ENCODE results near the gene ADH5.
"Not testable (repeated sequence)": the region's sequence is repeated elsewhere in the genome, so short reads cannot be mapped to it uniquely, and the experiment has no call there.

The ADH5 gene

DNA sequence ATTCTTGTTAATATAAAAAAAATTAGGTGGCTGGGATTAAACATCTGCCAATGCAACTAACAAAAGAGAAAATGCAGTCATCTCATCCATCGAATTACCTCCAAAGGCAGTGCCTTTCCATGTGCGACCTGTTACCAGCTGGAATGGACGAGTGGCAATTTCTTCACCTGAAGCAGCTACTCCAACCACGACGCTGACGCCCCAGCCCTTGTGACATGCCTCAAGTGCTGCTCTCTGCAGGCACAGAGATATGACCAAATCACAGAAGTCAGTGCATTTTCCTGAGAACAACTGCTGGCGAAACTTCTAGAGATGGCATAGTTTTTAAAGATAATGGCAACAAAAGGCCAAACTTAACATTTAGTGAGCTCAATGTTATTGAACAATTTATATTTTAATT is 13.8 kb downstream of the ADH5 start:
- Mint-ChIP-seq H3K27me3 (ENCODE audit: low read depth, poor library complexity) (peaks cover 3% of the 10 kb centered on the region), H3K36me3 (ENCODE audit: low read depth) (peaks cover 85% of the 10 kb centered on the region), H3K9me3 (no peaks in the 10 kb centered on the region), H3K4me1 (peaks cover 6% of the 10 kb centered on the region), H3K4me3 (no peak overlapping the region), H3K27ac (no peak overlapping the region)
- no peak for DNase-seq
- TF ChIP-seq, protein P1, sequence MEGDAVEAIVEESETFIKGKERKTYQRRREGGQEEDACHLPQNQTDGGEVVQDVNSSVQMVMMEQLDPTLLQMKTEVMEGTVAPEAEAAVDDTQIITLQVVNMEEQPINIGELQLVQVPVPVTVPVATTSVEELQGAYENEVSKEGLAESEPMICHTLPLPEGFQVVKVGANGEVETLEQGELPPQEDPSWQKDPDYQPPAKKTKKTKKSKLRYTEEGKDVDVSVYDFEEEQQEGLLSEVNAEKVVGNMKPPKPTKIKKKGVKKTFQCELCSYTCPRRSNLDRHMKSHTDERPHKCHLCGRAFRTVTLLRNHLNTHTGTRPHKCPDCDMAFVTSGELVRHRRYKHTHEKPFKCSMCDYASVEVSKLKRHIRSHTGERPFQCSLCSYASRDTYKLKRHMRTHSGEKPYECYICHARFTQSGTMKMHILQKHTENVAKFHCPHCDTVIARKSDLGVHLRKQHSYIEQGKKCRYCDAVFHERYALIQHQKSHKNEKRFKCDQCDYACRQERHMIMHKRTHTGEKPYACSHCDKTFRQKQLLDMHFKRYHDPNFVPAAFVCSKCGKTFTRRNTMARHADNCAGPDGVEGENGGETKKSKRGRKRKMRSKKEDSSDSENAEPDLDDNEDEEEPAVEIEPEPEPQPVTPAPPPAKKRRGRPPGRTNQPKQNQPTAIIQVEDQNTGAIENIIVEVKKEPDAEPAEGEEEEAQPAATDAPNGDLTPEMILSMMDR (IDR thresholded peaks at IDR 0.05), result no peak

DNA sequence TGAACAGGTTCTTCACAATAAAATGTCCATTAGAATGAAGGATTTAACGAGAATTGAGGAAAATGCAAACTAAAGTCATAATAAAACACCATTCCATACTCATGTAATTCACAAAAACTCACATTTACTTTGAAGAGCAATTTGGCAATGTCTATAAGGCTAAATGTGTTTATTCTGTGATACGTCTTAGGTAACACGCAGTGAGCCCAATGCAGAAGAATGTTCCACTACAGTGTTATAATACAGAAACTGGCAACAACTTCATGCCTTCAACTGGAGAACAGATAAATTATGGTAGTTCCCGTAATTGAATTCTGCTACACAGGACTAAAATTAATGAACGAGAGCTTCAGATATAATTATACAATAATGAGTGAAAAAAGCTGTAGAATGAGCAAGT is 17.4 kb downstream of the ADH5 start:
- DNase-seq, result no peak
- H3K9me3 Mint-ChIP-seq, result no peaks in the 10 kb centered on the region
- H3K36me3 Mint-ChIP-seq (ENCODE audit: low read depth), result peaks cover 75% of the 10 kb centered on the region
- TF ChIP-seq, protein P1 (IDR thresholded peaks at IDR 0.05), result no peak
- H3K4me1 Mint-ChIP-seq, result no peaks in the 10 kb centered on the region
- peaks cover 3% of the 10 kb centered on the region for H3K27me3 Mint-ChIP-seq (ENCODE audit: low read depth, poor library complexity)
- no peak overlapping the region for H3K27ac Mint-ChIP-seq
- H3K4me3 Mint-ChIP-seq, result no peak overlapping the region

DNA sequence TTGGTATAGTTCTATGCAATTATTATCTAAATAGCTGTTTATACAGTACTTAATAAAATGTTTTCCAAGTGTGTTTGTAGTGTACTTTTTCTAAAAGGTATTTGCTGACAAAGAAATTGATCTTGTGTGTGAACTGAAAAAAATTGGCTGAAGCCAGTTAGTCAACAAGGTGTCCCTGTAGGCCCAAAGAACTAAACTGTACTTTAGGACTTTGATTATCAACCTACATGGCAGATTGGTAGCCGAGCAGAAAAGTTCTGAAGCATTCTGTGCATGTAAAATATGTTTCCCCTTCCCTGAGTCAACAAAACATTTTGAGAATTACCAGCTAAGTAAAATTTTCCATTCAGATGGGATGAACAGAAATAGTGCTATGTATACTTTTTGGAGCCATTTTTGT is 21.0 kb downstream of the ADH5 start:
- Mint-ChIP-seq H3K27me3 (ENCODE audit: low read depth, poor library complexity) (no peaks in the 10 kb centered on the region), H3K4me3 (no peak overlapping the region), H3K36me3 (ENCODE audit: low read depth) (peaks cover 74% of the 10 kb centered on the region), H3K9me3 (peaks cover 4% of the 10 kb centered on the region), H3K4me1 (no peaks in the 10 kb centered on the region), H3K27ac (no peak overlapping the region)
- TF ChIP-seq, protein P1 (IDR thresholded peaks at IDR 0.05), result no peak
- DNase-seq, result no peak

DNA sequence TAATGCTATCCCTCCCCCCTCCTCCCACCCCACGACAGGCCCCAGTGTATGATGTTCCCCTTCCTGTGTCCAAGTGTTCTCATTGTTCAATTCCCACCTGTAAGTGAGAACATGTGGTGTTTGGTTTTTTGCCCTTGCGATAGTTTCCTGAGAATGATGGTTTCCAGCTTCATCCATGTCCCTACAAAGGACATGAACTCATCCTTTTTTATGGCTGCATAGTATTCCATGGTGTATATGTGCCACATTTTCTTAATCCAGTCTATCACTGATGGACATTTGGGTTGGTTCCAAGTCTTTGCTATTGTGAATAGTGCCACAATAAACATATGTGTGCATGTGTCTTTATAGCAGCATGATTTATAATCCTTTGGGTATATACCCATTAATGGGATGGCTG is 23.1 kb downstream of the ADH5 start:
- not testable (repeated sequence) for H3K4me3 Mint-ChIP-seq; H3K27me3 Mint-ChIP-seq (ENCODE audit: low read depth, poor library complexity); H3K27ac Mint-ChIP-seq; DNase-seq; H3K9me3 Mint-ChIP-seq
- Mint-ChIP-seq H3K4me1 (peaks cover 19% of the 10 kb centered on the region), H3K36me3 (ENCODE audit: low read depth) (peaks cover 73% of the 10 kb centered on the region)

DNA sequence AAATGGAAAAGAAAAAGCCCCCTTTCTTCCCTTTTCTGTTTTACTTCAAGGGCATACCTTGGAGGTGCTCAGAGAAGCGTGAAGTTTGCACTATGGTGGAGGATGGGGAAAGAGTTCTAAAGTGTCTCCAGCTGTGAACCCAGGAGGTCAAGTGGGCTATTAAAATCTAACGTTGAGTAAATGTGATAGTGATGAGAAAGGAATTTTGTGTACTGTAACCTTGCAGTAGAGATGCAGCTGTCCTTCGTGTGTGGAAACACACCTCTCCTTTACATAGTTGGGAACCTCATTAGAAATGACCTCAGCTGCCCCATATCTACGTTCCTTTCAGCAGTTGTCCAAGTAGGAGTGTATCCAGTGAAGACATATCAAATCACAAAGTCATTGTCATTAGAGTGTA is 26.5 kb downstream of the ADH5 start:
- Mint-ChIP-seq H3K9me3 (peaks cover 4% of the 10 kb centered on the region), H3K36me3 (ENCODE audit: low read depth) (peaks cover 80% of the 10 kb centered on the region)
- DNase-seq, result no peak

DNA sequence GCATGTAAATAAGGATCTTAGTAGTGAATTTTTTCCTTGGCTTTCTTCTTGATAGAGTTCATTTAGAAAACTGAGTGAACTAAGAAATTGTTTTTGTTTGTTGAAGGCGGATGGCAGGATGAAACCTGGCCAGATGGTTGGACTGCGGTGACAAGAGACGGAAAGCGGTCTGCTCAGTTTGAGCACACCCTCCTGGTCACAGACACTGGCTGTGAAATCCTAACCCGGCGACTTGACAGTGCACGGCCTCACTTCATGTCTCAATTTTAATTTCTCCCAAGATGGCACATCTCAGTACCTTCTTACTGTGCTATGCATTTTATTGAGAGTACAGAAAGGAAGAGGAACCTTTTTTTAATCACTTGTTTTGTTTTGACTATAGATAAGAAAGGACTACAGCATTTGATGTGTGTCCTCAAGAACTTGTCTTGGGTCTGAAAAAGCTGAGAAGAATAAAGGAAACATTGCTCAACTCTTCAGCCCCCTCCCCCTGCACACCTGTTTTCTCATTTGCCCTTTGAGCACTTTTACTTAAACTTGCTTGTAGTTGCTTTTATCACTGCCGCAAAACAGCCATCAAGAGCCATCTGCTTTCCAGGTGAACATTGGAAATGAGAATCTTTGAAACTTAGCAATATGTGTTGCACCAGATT is 27.4 kb downstream of the ADH5 start:
- H3K27me3 Mint-ChIP-seq (ENCODE audit: low read depth, poor library complexity), result no peaks in the 10 kb centered on the region
- DNase-seq, result no peak
- H3K27ac Mint-ChIP-seq, result peak overlapping the region; percentile 41
- H3K9me3 Mint-ChIP-seq, result peaks cover 4% of the 10 kb centered on the region
- peaks cover 73% of the 10 kb centered on the region for H3K36me3 Mint-ChIP-seq (ENCODE audit: low read depth)
- peaks cover 30% of the 10 kb centered on the region for H3K4me1 Mint-ChIP-seq
- TF ChIP-seq, protein P1 (IDR thresholded peaks at IDR 0.05), result no peak
- no peak overlapping the region for H3K4me3 Mint-ChIP-seq

More for the DNA sequence above, 26.5 kb downstream of the ADH5 start:
- TF ChIP-seq, protein P1 (IDR thresholded peaks at IDR 0.05), result no peak
- Mint-ChIP-seq H3K4me3 (no peak overlapping the region), H3K27ac (peak overlapping the region; percentile 57), H3K4me1 (peaks cover 30% of the 10 kb centered on the region), H3K27me3 (ENCODE audit: low read depth, poor library complexity) (no peaks in the 10 kb centered on the region)

Measured in nephron progenitor cell (in vitro differentiated cells).